ENCODE results near the gene LCE4A.

The LCE4A gene

GRCh38 chr1:152753586-152753985, 45.6 kb downstream of the LCE4A start:
- no peak for DNase-seq (ENCODE audit: low read depth, low spot score)
- ChIA-PET POLR2A (no interaction called here), CTCF (no interaction called here)
- TF ChIP-seq, protein P1, sequence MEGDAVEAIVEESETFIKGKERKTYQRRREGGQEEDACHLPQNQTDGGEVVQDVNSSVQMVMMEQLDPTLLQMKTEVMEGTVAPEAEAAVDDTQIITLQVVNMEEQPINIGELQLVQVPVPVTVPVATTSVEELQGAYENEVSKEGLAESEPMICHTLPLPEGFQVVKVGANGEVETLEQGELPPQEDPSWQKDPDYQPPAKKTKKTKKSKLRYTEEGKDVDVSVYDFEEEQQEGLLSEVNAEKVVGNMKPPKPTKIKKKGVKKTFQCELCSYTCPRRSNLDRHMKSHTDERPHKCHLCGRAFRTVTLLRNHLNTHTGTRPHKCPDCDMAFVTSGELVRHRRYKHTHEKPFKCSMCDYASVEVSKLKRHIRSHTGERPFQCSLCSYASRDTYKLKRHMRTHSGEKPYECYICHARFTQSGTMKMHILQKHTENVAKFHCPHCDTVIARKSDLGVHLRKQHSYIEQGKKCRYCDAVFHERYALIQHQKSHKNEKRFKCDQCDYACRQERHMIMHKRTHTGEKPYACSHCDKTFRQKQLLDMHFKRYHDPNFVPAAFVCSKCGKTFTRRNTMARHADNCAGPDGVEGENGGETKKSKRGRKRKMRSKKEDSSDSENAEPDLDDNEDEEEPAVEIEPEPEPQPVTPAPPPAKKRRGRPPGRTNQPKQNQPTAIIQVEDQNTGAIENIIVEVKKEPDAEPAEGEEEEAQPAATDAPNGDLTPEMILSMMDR (IDR thresholded peaks at IDR 0.05; ENCODE audit: insufficient read depth, low read length, missing control alignments), result no peak
- no peak overlapping the region for H3K4me3 ChIP-seq (ENCODE audit: low read depth, low read length)

DNA sequence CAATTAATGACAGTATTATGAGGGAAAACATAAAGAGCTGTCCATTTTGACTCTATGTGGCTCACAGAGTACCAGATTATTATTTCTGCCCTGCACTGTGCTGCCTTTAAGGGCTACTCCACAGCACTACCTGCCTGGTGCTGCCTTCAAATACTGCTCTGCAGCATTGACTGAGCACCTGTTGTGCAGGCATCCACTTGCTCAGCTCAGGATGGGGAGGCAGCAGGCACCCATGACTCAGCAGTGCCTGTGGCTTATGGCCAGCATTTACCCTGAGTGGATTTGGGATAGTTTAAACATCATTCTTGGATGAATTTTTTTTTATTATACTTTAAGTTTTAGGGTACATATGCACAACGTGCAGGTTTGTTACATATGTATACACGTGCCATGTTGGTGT, 48.9 kb downstream of the LCE4A start:
- CTCF ChIA-PET, result no interaction called here
- no peak overlapping the region for H3K4me3 ChIP-seq (ENCODE audit: low read depth, low read length)
- no peak for DNase-seq (ENCODE audit: low read depth, low spot score)
- TF ChIP-seq, protein P1 (IDR thresholded peaks at IDR 0.05; ENCODE audit: insufficient read depth, low read length, missing control alignments), result no peak
- POLR2A ChIA-PET, result no interaction called here

- POLR2A ChIA-PET, result no interaction called here
- CTCF ChIA-PET, result no interaction called here
- DNase-seq (ENCODE audit: low read depth, low spot score), result no peak
- H3K4me3 ChIP-seq (ENCODE audit: low read depth, low read length), result no peak within 1 kb of the TSS
- TF ChIP-seq, protein P1 (IDR thresholded peaks at IDR 0.05; ENCODE audit: insufficient read depth, low read length, missing control alignments), result no peak
These were observed 49.8 kb downstream of the LCE4A start, which contains the start of gene KPRP for GRCh38 chr1:152757747-152758146. Gene KPRP (plus strand): TSS chr1:152758025. CDS start chr1:152759589, 1,564 bp downstream.

GRCh38 chr1:152758636-152759035, 50.7 kb downstream of the LCE4A start:
- H3K4me3 ChIP-seq (ENCODE audit: low read depth, low read length), result no peak overlapping the region
- ChIA-PET CTCF (no interaction called here), POLR2A (no interaction called here)
- DNase-seq (ENCODE audit: low read depth, low spot score), result no peak
- TF ChIP-seq, protein P1 (IDR thresholded peaks at IDR 0.05; ENCODE audit: insufficient read depth, low read length, missing control alignments), result no peak

All from AG04449 (cell line).